Panc1 (cell line): Measurements from ENCODE around the gene CFP. TPM values are rescaled to one million over a fixed set of nuclear protein-coding genes. Genes with fewer than 3 reads are reported as not detected.
A peak's percentile ranks its signal among the peaks of the same experiment; 100 is the strongest.

Experiments
- ATAC-seq: fragments of 200-7000 bp; cut with Tn5 transposase; 2 replicates; pipeline ENCODE4 v1.9.1; 2020; ENCODE audit warnings: mild to moderate bottlenecking, moderate library complexity
- BruUV-seq: library from RNA; stranded (reverse); fragments of 400-500 nt; replicated peaks from 2 replicates; lab custom pipeline; 2021; lab: Mats Ljungman, UMichigan
- CTCF ChIA-PET: fragments of 300-600 bp; sonication (Branson Sonifier 250); formaldehyde crosslinking; loops from one replicate; lab custom pipeline; 2022; ENCODE audit warnings: antibody characterized with exemption; lab: Charles Lee
- POLR2A ChIA-PET: fragments of 300-600 bp; sonication (Branson Sonifier 250); formaldehyde crosslinking; loops from one replicate; lab custom pipeline; 2022; ENCODE audit warnings: antibody characterized with exemption; lab: Charles Lee
- DNase-seq: peaks from one replicate; pipeline ENCODE4 v3.0.0-alpha.2; 2010; ENCODE audit warnings: low read depth, low spot score
- H3K27ac ChIP-seq: 2 replicates; pipeline ENCODE4 v1.5.1; 2011; ENCODE audit warnings: mild to moderate bottlenecking, low read length, inconsistent platforms
- H3K27me3 ChIP-seq: fragments of 200-500 bp; sonication (Bioruptor generic); 2 replicates; pipeline ENCODE4 v1.6.0; 2014; ENCODE audit warnings: low read length, inconsistent platforms; ENCODE audit not compliant: control insufficient read depth, insufficient read depth
- H3K36me3 ChIP-seq: fragments of 200-500 bp; sonication (Bioruptor generic); 2 replicates; pipeline ENCODE4 v1.5.1; 2014; ENCODE audit warnings: inconsistent platforms, mild to moderate bottlenecking, low read length, moderate library complexity; ENCODE audit not compliant: control insufficient read depth, insufficient read depth
- H3K4me1 ChIP-seq: 2 replicates; pipeline ENCODE4 v1.5.1; 2011; ENCODE audit warnings: inconsistent platforms, mild to moderate bottlenecking, low read length, moderate library complexity; ENCODE audit not compliant: control insufficient read depth, insufficient read depth
- H3K4me3 ChIP-seq, 2 experiments: 2 replicates each; pipeline ENCODE4 v1.5.1; 2011 to 2012; ENCODE audit warnings: low read depth in 2 of 2, low read length in 2 of 2, mild to moderate bottlenecking in 2 of 2, inconsistent platforms in 1 of 2, moderate library complexity in 1 of 2
- H3K9me3 ChIP-seq: fragments of 200-500 bp; sonication (Bioruptor generic); 2 replicates; pipeline ENCODE4 v1.5.1; 2014; ENCODE audit warnings: low read depth, mild to moderate bottlenecking, inconsistent platforms, low read length, moderate library complexity; ENCODE audit not compliant: control insufficient read depth, insufficient read depth
- POLR2AphosphoS5 ChIP-seq: IDR thresholded peaks from 2 replicates; pipeline ENCODE4 v1.6.1; 2012; ENCODE audit warnings: mild to moderate bottlenecking, low read depth, low read length, moderate library complexity
- SIN3A ChIP-seq: IDR thresholded peaks from 2 replicates; pipeline ENCODE4 v1.6.1; 2012; ENCODE audit warnings: low read depth, mild to moderate bottlenecking, low read length, moderate library complexity, borderline replicate concordance; ENCODE audit not compliant: insufficient read depth
- TCF7L2 ChIP-seq: IDR thresholded peaks from 2 replicates; pipeline ENCODE4 v1.6.1; 2011; ENCODE audit warnings: mild to moderate bottlenecking, low read depth, low read length, inconsistent platforms
- in situ Hi-C: cut with HindIII; loops from 2 replicates; pipeline ENCODE4 v1.10.0; 2016; ENCODE audit warnings: low sequenced_read_pairs, low pct_unique_long_range_greater_than_20kb
- intact Hi-C: fragments of 100-400 bp; cut with micrococcal nuclease; formaldehyde crosslinking; loops from one replicate; pipeline ENCODE4 v1.10.0; 2022; ENCODE audit not compliant: unreplicated experiment
- total RNA-seq: library from RNA; stranded (reverse); gene quantifications from one replicate; pipeline ENCODE4 v1.2.1, GENCODE V29; 2021; ENCODE audit not compliant: unreplicated experiment
- TF ChIP-seq, protein P1 (sequence below): fragments of 450-650 bp; IDR thresholded peaks from 2 replicates; pipeline ENCODE4 v1.5.1; 2017; ENCODE audit warnings: mild to moderate bottlenecking
- TF ChIP-seq, protein P2 (sequence below), 2 experiments: IDR thresholded peaks; 2 replicates each; pipeline ENCODE4 v1.6.1; 2011 to 2012; ENCODE audit warnings: low read depth in 2 of 2, control low read depth in 1 of 2, low read length in 1 of 2, mild to moderate bottlenecking in 1 of 2, moderate library complexity in 1 of 2; ENCODE audit not compliant: insufficient read depth in 1 of 2

The CFP gene
- total RNA-seq, 1 experiment from 2014 or later = 0.59 TPM

DNA sequence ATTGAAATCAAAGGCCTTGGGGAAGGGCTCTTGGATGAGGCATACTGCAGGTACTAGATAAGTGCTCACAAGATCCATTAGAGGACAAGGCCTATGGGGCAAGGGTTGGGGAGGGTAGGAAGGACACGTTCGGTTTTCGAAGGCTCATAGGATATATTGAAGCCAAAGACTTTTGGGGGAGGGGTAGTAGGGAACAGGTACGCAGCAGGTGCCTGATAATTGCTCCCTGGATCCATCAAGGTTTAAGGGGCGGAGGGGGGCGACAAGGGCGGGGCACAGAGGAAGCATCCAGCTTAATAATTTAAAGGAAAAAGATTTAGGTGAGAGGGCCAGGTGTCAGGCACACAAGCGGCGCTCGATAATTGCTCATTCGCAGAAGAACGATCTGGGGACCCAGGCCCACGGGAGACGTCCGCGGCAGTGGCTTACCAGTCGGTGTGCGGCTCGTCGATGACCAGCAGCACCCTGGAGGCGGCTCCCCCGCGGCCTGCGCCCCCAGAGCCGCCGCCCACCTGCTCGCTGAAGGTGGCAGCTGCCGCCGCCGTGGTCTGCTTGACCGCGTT lies 10.7 kb downstream of the CFP start:
- ChIA-PET POLR2A (no interaction called here), CTCF (no interaction called here)
- Histone ChIP-seq H3K4me3 (peak overlapping the region; percentile 40 to 49), H3K9me3 (no peaks in the 10 kb centered on the region), H3K36me3 (no peaks in the 10 kb centered on the region), H3K4me1 (peaks cover under 1% of the 10 kb centered on the region; the same call in 1 of the 2 replicates), H3K27ac (no peak overlapping the region), H3K27me3 (no peaks in the 10 kb centered on the region; the same call in 1 of the 2 replicates)
- intact Hi-C loops = no loop called here
- TF ChIP-seq POLR2AphosphoS5 = no peak
- TF ChIP-seq, protein P1, sequence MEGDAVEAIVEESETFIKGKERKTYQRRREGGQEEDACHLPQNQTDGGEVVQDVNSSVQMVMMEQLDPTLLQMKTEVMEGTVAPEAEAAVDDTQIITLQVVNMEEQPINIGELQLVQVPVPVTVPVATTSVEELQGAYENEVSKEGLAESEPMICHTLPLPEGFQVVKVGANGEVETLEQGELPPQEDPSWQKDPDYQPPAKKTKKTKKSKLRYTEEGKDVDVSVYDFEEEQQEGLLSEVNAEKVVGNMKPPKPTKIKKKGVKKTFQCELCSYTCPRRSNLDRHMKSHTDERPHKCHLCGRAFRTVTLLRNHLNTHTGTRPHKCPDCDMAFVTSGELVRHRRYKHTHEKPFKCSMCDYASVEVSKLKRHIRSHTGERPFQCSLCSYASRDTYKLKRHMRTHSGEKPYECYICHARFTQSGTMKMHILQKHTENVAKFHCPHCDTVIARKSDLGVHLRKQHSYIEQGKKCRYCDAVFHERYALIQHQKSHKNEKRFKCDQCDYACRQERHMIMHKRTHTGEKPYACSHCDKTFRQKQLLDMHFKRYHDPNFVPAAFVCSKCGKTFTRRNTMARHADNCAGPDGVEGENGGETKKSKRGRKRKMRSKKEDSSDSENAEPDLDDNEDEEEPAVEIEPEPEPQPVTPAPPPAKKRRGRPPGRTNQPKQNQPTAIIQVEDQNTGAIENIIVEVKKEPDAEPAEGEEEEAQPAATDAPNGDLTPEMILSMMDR = no peak
- TF ChIP-seq, protein P2, sequence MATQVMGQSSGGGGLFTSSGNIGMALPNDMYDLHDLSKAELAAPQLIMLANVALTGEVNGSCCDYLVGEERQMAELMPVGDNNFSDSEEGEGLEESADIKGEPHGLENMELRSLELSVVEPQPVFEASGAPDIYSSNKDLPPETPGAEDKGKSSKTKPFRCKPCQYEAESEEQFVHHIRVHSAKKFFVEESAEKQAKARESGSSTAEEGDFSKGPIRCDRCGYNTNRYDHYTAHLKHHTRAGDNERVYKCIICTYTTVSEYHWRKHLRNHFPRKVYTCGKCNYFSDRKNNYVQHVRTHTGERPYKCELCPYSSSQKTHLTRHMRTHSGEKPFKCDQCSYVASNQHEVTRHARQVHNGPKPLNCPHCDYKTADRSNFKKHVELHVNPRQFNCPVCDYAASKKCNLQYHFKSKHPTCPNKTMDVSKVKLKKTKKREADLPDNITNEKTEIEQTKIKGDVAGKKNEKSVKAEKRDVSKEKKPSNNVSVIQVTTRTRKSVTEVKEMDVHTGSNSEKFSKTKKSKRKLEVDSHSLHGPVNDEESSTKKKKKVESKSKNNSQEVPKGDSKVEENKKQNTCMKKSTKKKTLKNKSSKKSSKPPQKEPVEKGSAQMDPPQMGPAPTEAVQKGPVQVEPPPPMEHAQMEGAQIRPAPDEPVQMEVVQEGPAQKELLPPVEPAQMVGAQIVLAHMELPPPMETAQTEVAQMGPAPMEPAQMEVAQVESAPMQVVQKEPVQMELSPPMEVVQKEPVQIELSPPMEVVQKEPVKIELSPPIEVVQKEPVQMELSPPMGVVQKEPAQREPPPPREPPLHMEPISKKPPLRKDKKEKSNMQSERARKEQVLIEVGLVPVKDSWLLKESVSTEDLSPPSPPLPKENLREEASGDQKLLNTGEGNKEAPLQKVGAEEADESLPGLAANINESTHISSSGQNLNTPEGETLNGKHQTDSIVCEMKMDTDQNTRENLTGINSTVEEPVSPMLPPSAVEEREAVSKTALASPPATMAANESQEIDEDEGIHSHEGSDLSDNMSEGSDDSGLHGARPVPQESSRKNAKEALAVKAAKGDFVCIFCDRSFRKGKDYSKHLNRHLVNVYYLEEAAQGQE (IDR thresholded peaks at IDR 0.05; ENCODE audit: insufficient read depth in 1 of 2, low read depth in 2 of 2, low read length in 1 of 2) = no peak; a peak in 1 of 4 replicates
- TF ChIP-seq TCF7L2 = no peak
- no peak for TF ChIP-seq SIN3A
- BruUV-seq = no TSS peak
- in situ Hi-C loops = no loop called here
- ATAC-seq = no peak
- DNase-seq = no peak

DNA sequence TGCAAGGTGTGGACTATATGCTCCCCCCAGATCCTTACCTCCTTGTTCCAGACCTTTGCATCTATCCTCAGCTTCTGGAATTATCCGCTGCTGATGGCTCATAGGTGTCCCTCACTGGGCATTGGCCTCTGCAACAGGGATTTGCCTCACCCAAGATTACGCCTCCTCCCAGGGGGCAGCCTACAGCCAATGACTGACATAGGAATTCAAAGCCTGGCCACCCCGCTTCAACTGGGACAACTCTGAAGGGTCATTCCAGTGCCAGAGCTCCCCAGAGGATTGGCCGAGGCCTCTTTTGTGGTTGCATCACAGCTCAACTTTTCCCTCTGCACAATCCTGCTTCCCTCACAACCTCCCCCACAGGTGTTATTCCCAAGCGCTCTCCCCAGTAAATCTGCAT lies 15.1 kb downstream of the CFP start:
- Histone ChIP-seq H3K9me3 (no peaks in the 10 kb centered on the region), H3K36me3 (no peaks in the 10 kb centered on the region), H3K4me1 (peaks cover 2% of the 10 kb centered on the region; the same call in 1 of the 2 replicates), H3K27ac (no peak overlapping the region), H3K4me3 (no peak overlapping the region), H3K27me3 (no peaks in the 10 kb centered on the region)
- TF ChIP-seq, protein P1 = no peak
- TF ChIP-seq POLR2AphosphoS5 (no peak), TCF7L2 (no peak), SIN3A (no peak)
- TF ChIP-seq, protein P2 (IDR thresholded peaks at IDR 0.05; ENCODE audit: insufficient read depth in 1 of 2, low read depth in 2 of 2, low read length in 1 of 2) = no peak
- intact Hi-C loops (no loop called here), in situ Hi-C loops (no loop called here)
- no peak for ATAC-seq
- BruUV-seq = no TSS peak
- CTCF ChIA-PET = no interaction called here
- POLR2A ChIA-PET = no interaction called here
- no peak for DNase-seq
